CD4-positive, alpha-beta T cell treated with Interleukin-12 subunit alpha and Interleukin-12 subunit beta, for 1 hour (primary cell): Measurements from ENCODE around the gene HSF2BP.
"Not testable (repeated sequence)": the region's sequence is repeated elsewhere in the genome, so short reads cannot be mapped to it uniquely, and the experiment has no call there.

Experiments
- DNase-seq: peaks from one replicate; pipeline ENCODE4 v3.0.0-alpha.2; 2020

The HSF2BP gene

GRCh38 chr21:43596616-43597015 is 62.7 kb downstream of the HSF2BP start:
- DNase-seq, result no peak

- not testable (repeated sequence) for DNase-seq
These were observed 63.5 kb downstream of the HSF2BP start for GRCh38 chr21:43595769-43596168.

- no peak for DNase-seq
These were observed 66.2 kb downstream of the HSF2BP start for GRCh38 chr21:43593078-43593477.

- DNase-seq, result no peak
These were observed 67.7 kb downstream of the HSF2BP start for GRCh38 chr21:43591571-43591970.

- no peak for DNase-seq
These were observed 69.1 kb downstream of the HSF2BP start for GRCh38 chr21:43590194-43590593.

- no peak for DNase-seq
These were observed 70.3 kb downstream of the HSF2BP start for GRCh38 chr21:43588957-43589356.

- DNase-seq, result no peak
These were observed 73.3 kb downstream of the HSF2BP start for GRCh38 chr21:43585924-43586413.

- DNase-seq, result no peak
These were observed 73.8 kb downstream of the HSF2BP start for GRCh38 chr21:43585514-43585913.

- no peak for DNase-seq
These were observed 77.8 kb downstream of the HSF2BP start for GRCh38 chr21:43581453-43581852.

- DNase-seq, result no peak
These were observed 80.5 kb downstream of the HSF2BP start for GRCh38 chr21:43578677-43579303.

- no peak for DNase-seq
These were observed 83.8 kb downstream of the HSF2BP start for GRCh38 chr21:43575473-43575844.

GRCh38 chr21:43574741-43575472 is 84.4 kb downstream of the HSF2BP start:
- DNase-seq, result no peak

GRCh38 chr21:43573921-43574320 is 85.4 kb downstream of the HSF2BP start:
- no peak for DNase-seq

GRCh38 chr21:43572446-43572845 is 86.8 kb downstream of the HSF2BP start:
- no peak for DNase-seq

- DNase-seq, result no peak
These were observed 87.3 kb downstream of the HSF2BP start for GRCh38 chr21:43571976-43572375.

- DNase-seq, result not testable (repeated sequence)
These were observed 89.1 kb downstream of the HSF2BP start for GRCh38 chr21:43570195-43570594.

GRCh38 chr21:43562451-43562850 is 96.8 kb downstream of the HSF2BP start:
- not testable (repeated sequence) for DNase-seq

- DNase-seq, result not testable (repeated sequence)
These were observed 118.7 kb downstream of the HSF2BP start for GRCh38 chr21:43540561-43540960.

GRCh38 chr21:43522495-43523131 is 136.7 kb downstream of the HSF2BP start:
- not testable (repeated sequence) for DNase-seq

- DNase-seq, result not testable (repeated sequence)
These were observed 141.6 kb downstream of the HSF2BP start for GRCh38 chr21:43517701-43518100.

- DNase-seq, result not testable (repeated sequence)
These were observed 142.2 kb downstream of the HSF2BP start for GRCh38 chr21:43516860-43517627.

- not testable (repeated sequence) for DNase-seq
These were observed 142.9 kb downstream of the HSF2BP start for GRCh38 chr21:43516295-43516847.

GRCh38 chr21:43514834-43515233 is 144.5 kb downstream of the HSF2BP start:
- not testable (repeated sequence) for DNase-seq
